SK-N-SH (cell line): ENCODE results near the gene ADAMTS4. TPM values are rescaled to one million over a fixed set of nuclear protein-coding genes. Genes with fewer than 3 reads are reported as not detected.

Experiments used
- CTCF ChIA-PET: fragments of 300-600, 350-600 bp; formaldehyde crosslinking; extraction: SDS; loops from one replicate; lab custom pipeline; 2021; lab: Yijun Ruan, JAX
- POLR2A ChIA-PET: fragments of 350-600 bp; sonication (Branson Sonifier 250); formaldehyde crosslinking; extraction: SDS; loops from one replicate; lab custom pipeline; 2020; ENCODE audit warnings: antibody characterized with exemption, inconsistent platforms; lab: Yijun Ruan, JAX
- DNase-seq: peaks from one replicate; pipeline ENCODE4 v3.0.0; 2012
- H2AFZ ChIP-seq: fragments of 200-600 bp; sonication (generic); 2 replicates; pipeline ENCODE4 v1.8.1; 2016; ENCODE audit warnings: antibody characterized with exemption, mild to moderate bottlenecking, low read depth
- H3F3A ChIP-seq: fragments of 200-600 bp; sonication (generic); replicated peaks from 2 replicates; pipeline ENCODE3; 2016; ENCODE audit warnings: antibody characterized with exemption, mild to moderate bottlenecking; ENCODE audit not compliant: insufficient read depth
- H3K27ac ChIP-seq, 2 experiments: fragments of 200-500 bp in 1 of 2; fragments of 200-600 bp in 1 of 2; sonication (Bioruptor generic) in 1 of 2; sonication (generic), shearing (Covaris generic) in 1 of 2; 2 replicates each; pipeline versions ENCODE4 v1.5.1 to v1.6.1; 2014 to 2016; ENCODE audit warnings: low read depth in 2 of 2, inconsistent platforms in 1 of 2, low read length in 1 of 2, mild to moderate bottlenecking in 1 of 2, mixed read lengths in 1 of 2
- H3K27me3 ChIP-seq: fragments of 200-600 bp; sonication (generic), shearing (Covaris generic); 2 replicates; pipeline ENCODE4 v1.6.1; 2016; ENCODE audit warnings: mixed run types; ENCODE audit not compliant: insufficient read depth
- H3K36me3 ChIP-seq, 2 experiments: fragments of 200-500 bp in 1 of 2; fragments of 200-600 bp in 1 of 2; sonication (Bioruptor generic) in 1 of 2; sonication (generic) in 1 of 2; replicated peaks in 1 of 2; 2 replicates each; pipeline versions ENCODE3 to v1.5.1; 2014 to 2016; ENCODE audit warnings: low read length in 1 of 2, mild to moderate bottlenecking in 1 of 2; ENCODE audit not compliant: insufficient read depth in 2 of 2, control insufficient read depth in 1 of 2
- H3K4me1 ChIP-seq, 2 experiments: fragments of 200-500 bp in 1 of 2; fragments of 200-600 bp in 1 of 2; sonication (Bioruptor generic) in 1 of 2; sonication (generic), shearing (Covaris generic) in 1 of 2; 2 replicates each; pipeline versions ENCODE4 v1.5.1 to v1.6.1; 2014 to 2016; ENCODE audit warnings: low read depth in 1 of 2, low read length in 1 of 2, mixed run types in 1 of 2; ENCODE audit not compliant: insufficient read depth in 2 of 2, control insufficient read depth in 1 of 2
- H3K4me2 ChIP-seq: fragments of 200-600 bp; sonication (generic), shearing (Covaris generic); 2 replicates; pipeline ENCODE4 v1.6.1; 2017; ENCODE audit warnings: mixed run types
- H3K4me3 ChIP-seq, 2 experiments: fragments of 200-500 bp in 1 of 2; fragments of 200-600 bp in 1 of 2; sonication (Bioruptor generic) in 1 of 2; sonication (generic), shearing (Covaris generic) in 1 of 2; 2 replicates each; pipeline versions ENCODE4 v1.5.1 to v1.8.1; 2014 to 2016; ENCODE audit warnings: low read depth in 2 of 2, inconsistent platforms in 1 of 2, low read length in 1 of 2, mild to moderate bottlenecking in 1 of 2, mixed read lengths in 1 of 2, moderate library complexity in 1 of 2
- H3K79me2 ChIP-seq: fragments of 200-600 bp; sonication (generic); 2 replicates; pipeline ENCODE4 v1.8.1; 2017; ENCODE audit warnings: mild to moderate bottlenecking; ENCODE audit not compliant: insufficient read depth
- H3K9ac ChIP-seq: fragments of 200-600 bp; sonication (generic); 2 replicates; pipeline ENCODE4 v1.6.1; 2017; ENCODE audit warnings: mixed run types
- H3K9me2 ChIP-seq: fragments of 200-600 bp; sonication (generic); 2 replicates; pipeline ENCODE4 v1.6.1; 2017; ENCODE audit warnings: mixed run types
- H3K9me3 ChIP-seq: fragments of 200-600 bp; sonication (generic); 2 replicates; pipeline ENCODE4 v1.6.1; 2017; ENCODE audit warnings: mixed run types, mild to moderate bottlenecking, moderate library complexity
- H4K20me1 ChIP-seq: fragments of 200-600 bp; sonication (generic); 2 replicates; pipeline ENCODE4 v1.6.1; 2017; ENCODE audit warnings: mild to moderate bottlenecking, mixed run types; ENCODE audit not compliant: insufficient read depth
- EZH2phosphoT487 ChIP-seq: fragments of 200-600 bp; sonication (generic); IDR thresholded peaks from 2 replicates; pipeline ENCODE4 v1.6.1; 2017; ENCODE audit warnings: low read depth, mixed run types, mild to moderate bottlenecking, antibody characterized with exemption, moderate library complexity, borderline replicate concordance
- FOSL2 ChIP-seq: IDR thresholded peaks from 2 replicates; pipeline ENCODE4 v1.4.0; 2012; ENCODE audit warnings: low read depth, mild to moderate bottlenecking, moderate library complexity, borderline replicate concordance
- GABPA ChIP-seq: IDR thresholded peaks from 2 replicates; pipeline ENCODE4 v1.4.0; 2012; ENCODE audit warnings: low read depth, mild to moderate bottlenecking
- IRF3 ChIP-seq: fragments of 150-350 bp; IDR thresholded peaks from 2 replicates; pipeline ENCODE4 v1.6.1; 2016; ENCODE audit warnings: mild to moderate bottlenecking, low read depth, low read length
- MAX ChIP-seq: IDR thresholded peaks from 2 replicates; pipeline ENCODE4 v1.4.0; 2012; ENCODE audit warnings: low read depth
- MEF2A ChIP-seq: IDR thresholded peaks from 2 replicates; pipeline ENCODE4 v1.4.0; 2012; ENCODE audit warnings: low read depth, borderline replicate concordance
- MXI1 ChIP-seq: IDR thresholded peaks from 2 replicates; pipeline ENCODE4 v1.6.1; 2012; ENCODE audit warnings: mild to moderate bottlenecking, low read depth, low read length, improper control_type of control experiment
- NRF1 ChIP-seq: IDR thresholded peaks from 2 replicates; pipeline ENCODE4 v1.6.1; 2012; ENCODE audit warnings: low read depth, mild to moderate bottlenecking, low read length
- PBX3 ChIP-seq: IDR thresholded peaks from 2 replicates; pipeline ENCODE4; 2012
- RAD21 ChIP-seq: IDR thresholded peaks from 2 replicates; pipeline ENCODE4 v1.6.1; 2012; ENCODE audit warnings: mild to moderate bottlenecking, low read length
- RCOR1 ChIP-seq: fragments of 150-350 bp; IDR thresholded peaks from 2 replicates; pipeline ENCODE4 v1.6.1; 2017; ENCODE audit warnings: antibody characterized with exemption, low read length
- RFX5 ChIP-seq: IDR thresholded peaks from 2 replicates; pipeline ENCODE4 v1.6.1; 2012; ENCODE audit warnings: mild to moderate bottlenecking, improper control_type of control experiment, low read length
- SMC3 ChIP-seq: IDR thresholded peaks from 2 replicates; pipeline ENCODE4 v1.6.1; 2012; ENCODE audit warnings: low read depth, low read length, improper control_type of control experiment
- TAF1 ChIP-seq: IDR thresholded peaks from 2 replicates; pipeline ENCODE4 v1.6.1; 2012; ENCODE audit warnings: low read depth, mild to moderate bottlenecking, low read length, moderate library complexity, borderline replicate concordance
- whole genome bisulfite sequencing: methylation state at CpG from one replicate; pipeline ENCODE4 v1.1.6; 2017; ENCODE audit warnings: low lambda C conversion rate; 5-methylcytosine and 5-hydroxymethylcytosine counted together
- polyA plus RNA-seq, 3 experiments: library from polyadenylated mRNA; depleted of rRNA; stranded (reverse); fragments of >200 nt; gene quantifications; 2 replicates each; pipeline ENCODE4 v1.2.3, GENCODE V29; 2012
- TF ChIP-seq, protein P1 (sequence below): fragments of 200-600 bp; sonication (generic); IDR thresholded peaks from 2 replicates; pipeline ENCODE4 v1.6.1; 2017; ENCODE audit warnings: antibody characterized with exemption, mild to moderate bottlenecking, moderate library complexity

The ADAMTS4 gene
- polyA plus RNA-seq, 1 of the 3 experiments (the other 2 are of a cell fraction): 1.2 TPM

DNA sequence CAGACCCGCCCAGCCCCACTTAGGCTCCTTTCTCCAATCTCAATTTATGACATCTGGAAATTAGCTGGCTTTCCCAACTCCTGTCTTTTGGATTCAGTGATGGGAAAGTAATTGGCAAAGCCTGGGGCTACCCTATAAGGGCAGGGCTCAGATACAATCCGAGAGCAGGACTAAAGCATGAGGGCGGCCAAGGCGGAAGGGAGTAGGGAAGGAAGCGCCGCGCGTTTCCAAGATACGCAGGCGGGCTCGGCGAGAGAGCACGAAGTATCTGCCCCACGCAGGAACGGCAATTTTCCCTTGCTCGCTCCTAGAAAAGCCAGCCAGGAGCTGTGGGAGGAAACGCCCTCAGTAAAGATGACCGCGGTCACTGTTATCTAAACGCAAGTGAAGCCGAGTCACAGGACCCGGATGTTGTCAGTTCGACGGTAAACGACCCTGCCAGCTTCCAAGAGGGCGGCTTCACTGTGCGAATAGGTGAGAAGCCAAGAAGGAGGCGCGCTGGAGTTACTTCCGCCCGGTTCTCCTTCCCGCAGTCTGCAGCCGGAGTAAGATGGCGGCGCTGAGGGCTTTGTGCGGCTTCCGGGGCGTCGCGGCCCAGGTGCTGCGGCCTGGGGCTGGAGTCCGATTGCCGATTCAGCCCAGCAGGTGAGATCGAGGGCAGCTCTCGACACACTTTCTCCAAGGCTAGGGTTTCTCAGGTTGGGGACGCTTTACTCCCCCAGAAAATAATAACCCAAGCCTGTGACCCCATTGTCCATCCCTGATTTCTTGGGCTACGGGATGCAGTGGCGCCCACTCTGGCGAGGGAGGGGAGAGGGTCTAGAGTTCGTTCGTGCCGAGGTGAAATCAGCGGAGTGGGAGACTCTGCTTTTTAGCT lies 3.2 kb upstream of the ADAMTS4 start, which contains the start of gene NDUFS2 (continued):
- TF ChIP-seq RAD21 (no peak), MEF2A (no peak), PBX3 (no peak), IRF3 (no peak), SMC3 (no peak; the same call in 1 of the 2 replicates), TAF1 (peak; percentile 99), MXI1 (peak; percentile 50; the same call in 1 of the 2 replicates), RCOR1 (peak; percentile 44; the same call in 1 of the 2 replicates), GABPA (peak; percentile 92), FOSL2 (no peak), NRF1 (no peak)

- DNase-seq: no peak
- Histone ChIP-seq H3K27ac (peak overlapping the region; percentile 74 to 99), H3K9ac (peak overlapping the region; percentile 82), H3K4me3 (peak overlapping the region in 1 of 2 experiments; percentile 78; a peak in 2 of 4 replicates), H3K9me2 (no peaks in the 10 kb centered on the region), H3K4me1 (peaks cover 33 to 65% of the 10 kb centered on the region in 2 experiments), H3K4me2 (peak overlapping the region; percentile 79), H3K27me3 (no peaks in the 10 kb centered on the region), H3K36me3 (peaks cover 18 to 27% of the 10 kb centered on the region in 2 experiments), H3K79me2 (peaks cover 39% of the 10 kb centered on the region), H3K9me3 (no peaks in the 10 kb centered on the region), H3F3A (peaks cover 13% of the 10 kb centered on the region), H2AFZ (peak overlapping the region; percentile 93), H4K20me1 (no peaks in the 10 kb centered on the region)
- WGBS: 93% methylated on average over 13 of the region's 13 CpGs
- ChIA-PET POLR2A (interaction anchor here (0.6 to 2.1 kb wide), 12 partner anchors 10 to 188 kb away, joined by 3 to 19 read pairs (median 4); partner anchors contain the start of genes APOA2, FCER1G, NIT1 and PFDN2), CTCF (interaction anchor here (1.1 to 6.8 kb wide), 14 partner anchors 8 to 189 kb away, joined by 3 to 65 read pairs (median 10); partner anchors contain the start of genes APOA2, B4GALT3, PPOX and SDHC)
- TF ChIP-seq RAD21 (no peak), MAX (no peak), IRF3 (no peak), RFX5 (no peak), FOSL2 (no peak), SMC3 (no peak), PBX3 (no peak), TAF1 (no peak), EZH2phosphoT487 (no peak)
- TF ChIP-seq, protein P1, sequence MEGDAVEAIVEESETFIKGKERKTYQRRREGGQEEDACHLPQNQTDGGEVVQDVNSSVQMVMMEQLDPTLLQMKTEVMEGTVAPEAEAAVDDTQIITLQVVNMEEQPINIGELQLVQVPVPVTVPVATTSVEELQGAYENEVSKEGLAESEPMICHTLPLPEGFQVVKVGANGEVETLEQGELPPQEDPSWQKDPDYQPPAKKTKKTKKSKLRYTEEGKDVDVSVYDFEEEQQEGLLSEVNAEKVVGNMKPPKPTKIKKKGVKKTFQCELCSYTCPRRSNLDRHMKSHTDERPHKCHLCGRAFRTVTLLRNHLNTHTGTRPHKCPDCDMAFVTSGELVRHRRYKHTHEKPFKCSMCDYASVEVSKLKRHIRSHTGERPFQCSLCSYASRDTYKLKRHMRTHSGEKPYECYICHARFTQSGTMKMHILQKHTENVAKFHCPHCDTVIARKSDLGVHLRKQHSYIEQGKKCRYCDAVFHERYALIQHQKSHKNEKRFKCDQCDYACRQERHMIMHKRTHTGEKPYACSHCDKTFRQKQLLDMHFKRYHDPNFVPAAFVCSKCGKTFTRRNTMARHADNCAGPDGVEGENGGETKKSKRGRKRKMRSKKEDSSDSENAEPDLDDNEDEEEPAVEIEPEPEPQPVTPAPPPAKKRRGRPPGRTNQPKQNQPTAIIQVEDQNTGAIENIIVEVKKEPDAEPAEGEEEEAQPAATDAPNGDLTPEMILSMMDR: no peak
These were observed 2.4 kb upstream of the ADAMTS4 start for GRCh38 chr1:161200992-161201835.
